ENCODE measurements around the gene TPGS1.

The TPGS1 gene, protein sequence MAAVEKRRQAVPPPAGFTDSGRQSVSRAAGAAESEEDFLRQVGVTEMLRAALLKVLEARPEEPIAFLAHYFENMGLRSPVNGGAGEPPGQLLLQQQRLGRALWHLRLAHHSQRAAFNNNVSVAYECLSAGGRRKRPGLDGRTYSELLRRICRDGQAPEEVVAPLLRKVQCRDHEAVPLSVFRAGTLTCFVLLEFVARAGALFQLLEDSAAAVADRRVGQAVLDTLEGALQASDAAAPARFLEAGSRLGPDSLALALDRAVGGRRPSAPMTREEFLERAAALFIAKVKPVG

DNA sequence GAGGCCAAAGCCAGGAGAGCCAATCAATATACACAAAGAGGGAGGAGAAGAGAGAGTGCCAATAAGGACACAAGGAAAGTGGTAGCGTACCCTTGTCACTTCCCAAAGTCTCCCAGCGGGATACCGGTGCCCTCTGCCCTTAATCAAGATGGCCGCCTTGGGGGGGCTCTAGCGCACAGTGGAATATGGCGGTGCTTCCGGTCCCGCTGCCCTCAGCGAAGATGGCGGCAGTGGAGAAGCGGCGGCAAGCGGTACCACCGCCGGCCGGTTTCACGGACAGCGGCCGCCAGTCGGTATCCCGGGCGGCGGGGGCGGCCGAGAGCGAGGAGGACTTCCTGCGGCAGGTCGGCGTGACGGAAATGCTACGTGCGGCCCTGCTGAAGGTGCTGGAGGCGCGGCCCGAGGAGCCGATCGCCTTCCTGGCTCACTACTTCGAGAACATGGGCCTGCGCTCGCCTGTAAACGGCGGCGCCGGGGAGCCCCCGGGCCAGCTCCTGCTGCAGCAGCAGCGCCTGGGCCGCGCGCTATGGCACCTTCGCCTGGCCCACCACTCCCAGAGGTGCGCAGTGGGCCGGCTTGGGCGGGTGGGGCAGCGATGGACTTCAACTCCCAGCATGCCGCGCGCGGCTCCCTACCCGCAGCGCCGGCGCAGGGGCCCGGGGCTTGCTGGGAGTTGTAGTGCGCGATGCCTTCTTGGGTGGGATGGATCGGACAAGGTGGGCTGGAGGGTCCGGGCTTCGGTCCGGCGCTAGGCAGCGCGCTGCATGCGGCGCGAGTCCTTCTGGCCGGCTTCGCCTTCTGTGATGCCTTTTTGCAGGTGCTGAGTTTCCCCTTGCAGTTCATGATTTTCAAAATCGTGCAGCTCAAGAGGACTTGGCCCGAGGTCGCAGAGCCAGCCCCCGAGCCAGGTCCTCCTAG lies at the start of gene TPGS1:
TPGS1 (plus strand) TSS at position 212 of the 918 bp plus-strand sequence; CDS start at position 222, 10 bp downstream.
- peak within 1 kb of the TSS; percentile 86 for H3K4me3 ChIP-seq (ENCODE audit: low read length)
- TF ChIP-seq ZNF274 (IDR thresholded peaks at IDR 0.05; ENCODE audit: low read depth, low read length): no peak

DNA sequence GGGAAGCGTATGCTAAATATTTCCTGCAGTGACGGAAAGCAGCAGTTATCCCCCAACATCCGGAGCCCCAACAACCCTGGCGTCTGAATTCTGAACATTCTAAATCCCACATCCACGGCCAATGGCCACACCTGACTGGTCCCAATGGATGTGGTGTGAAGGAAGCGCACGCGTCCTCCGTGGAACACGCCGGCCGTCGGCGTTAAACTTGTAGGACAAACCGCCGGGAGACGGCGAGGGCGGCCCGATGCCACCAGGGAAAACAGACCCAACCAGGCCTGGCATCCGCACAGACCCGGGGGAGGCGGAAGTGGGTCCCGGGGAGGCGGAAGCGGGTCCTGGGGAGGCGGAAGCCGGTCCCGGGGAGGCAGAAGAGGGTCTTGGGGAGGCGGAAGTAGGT lies 49.7 kb upstream of the TPGS1 start:
- H3K4me3 ChIP-seq (ENCODE audit: low read length): no peak overlapping the region
- TF ChIP-seq ZNF274 (IDR thresholded peaks at IDR 0.05; ENCODE audit: low read depth, low read length): no peak

DNA sequence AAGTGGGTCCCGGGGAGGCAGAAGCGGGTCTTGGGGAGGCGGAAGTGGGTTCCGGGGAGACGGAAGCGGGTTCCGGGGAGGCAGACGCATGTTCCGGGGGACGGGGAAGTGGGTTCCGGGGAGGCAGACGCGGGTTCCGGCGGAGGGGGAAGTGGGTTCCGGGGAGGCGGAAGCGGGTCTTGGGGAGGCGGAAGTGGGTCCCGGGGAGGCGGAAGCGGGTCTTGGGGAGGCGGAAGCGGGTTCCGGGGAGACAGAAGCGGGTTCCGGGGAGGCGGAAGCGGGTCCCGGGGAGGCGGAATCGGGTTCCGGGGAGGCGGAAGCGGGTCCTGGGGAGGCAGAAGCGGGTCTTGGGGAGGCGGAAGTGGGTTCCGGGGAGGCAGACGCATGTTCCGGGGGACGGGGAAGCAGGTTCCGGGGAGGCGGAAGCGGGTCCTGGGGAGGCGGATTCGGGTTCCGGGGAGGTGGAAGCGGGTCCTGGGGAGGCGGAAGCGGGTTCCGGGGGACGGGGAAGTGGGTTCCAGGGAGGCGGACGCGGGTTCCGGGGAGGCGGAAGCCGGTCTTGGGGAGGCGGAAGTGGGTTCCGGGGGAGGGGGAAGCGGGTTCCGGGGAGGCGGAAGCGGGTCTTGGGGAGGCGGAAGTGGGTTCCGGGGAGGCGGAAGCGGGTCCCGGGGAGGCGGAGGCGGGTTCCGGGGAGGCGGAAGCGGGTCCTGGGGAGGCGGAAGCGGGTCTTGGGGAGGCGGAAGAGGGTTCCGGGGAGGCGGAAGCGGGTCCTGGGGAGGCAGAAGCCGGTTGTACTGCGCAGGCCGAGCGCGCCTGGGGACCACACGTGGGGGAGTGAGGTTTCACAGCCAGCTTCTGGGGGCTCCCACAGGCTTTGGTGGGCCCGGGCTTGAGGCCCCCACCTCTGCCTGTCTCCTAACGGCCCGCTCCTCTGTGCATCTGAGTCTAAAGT lies 48.9 kb upstream of the TPGS1 start:
- TF ChIP-seq ZNF274 (IDR thresholded peaks at IDR 0.05; ENCODE audit: low read depth, low read length): no peak
- H3K4me3 ChIP-seq (ENCODE audit: low read length): no peak overlapping the region

DNA sequence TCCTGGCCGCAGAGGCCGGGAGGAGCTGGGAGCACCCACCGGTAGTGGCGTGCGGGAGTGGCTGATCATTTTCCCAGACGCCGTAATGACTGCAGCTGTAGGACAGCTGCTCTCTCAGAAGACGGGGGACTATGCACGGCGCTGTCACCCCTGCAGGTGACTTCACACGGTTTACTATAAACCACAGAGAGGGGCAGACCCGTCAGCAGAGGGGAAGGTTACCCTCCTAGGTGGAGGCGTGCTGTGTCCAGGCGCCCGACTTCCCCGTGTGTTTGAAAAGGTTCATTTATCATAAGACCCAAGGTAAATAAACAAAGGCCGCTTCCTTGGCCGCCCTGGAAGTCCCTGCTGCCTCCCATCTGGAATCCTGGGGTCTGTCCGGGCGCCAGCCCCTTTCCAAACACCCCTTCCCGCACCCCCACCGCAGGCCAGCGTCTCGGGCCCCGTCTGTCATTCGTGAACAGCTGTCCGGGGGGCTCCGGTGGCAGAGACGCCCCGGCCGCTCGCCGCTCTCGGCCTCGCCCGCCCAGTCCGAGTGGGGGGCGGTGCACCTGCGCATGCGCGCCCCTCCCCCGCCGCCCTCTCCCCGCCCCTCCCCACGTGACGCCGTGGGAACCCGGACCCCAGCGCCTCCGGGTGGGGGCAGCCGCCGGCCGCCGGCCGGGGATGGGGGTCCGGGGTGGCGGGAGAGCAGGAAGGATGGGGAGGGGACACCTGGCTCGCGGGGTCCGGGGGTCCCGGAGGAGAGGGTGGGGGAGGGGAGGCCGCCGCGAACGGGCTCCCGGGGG lies 47.4 kb upstream of the TPGS1 start:
- H3K4me3 ChIP-seq (ENCODE audit: low read length): no peak overlapping the region; the same call in 1 of the 2 replicates
- TF ChIP-seq ZNF274 (IDR thresholded peaks at IDR 0.05; ENCODE audit: low read depth, low read length): no peak

DNA sequence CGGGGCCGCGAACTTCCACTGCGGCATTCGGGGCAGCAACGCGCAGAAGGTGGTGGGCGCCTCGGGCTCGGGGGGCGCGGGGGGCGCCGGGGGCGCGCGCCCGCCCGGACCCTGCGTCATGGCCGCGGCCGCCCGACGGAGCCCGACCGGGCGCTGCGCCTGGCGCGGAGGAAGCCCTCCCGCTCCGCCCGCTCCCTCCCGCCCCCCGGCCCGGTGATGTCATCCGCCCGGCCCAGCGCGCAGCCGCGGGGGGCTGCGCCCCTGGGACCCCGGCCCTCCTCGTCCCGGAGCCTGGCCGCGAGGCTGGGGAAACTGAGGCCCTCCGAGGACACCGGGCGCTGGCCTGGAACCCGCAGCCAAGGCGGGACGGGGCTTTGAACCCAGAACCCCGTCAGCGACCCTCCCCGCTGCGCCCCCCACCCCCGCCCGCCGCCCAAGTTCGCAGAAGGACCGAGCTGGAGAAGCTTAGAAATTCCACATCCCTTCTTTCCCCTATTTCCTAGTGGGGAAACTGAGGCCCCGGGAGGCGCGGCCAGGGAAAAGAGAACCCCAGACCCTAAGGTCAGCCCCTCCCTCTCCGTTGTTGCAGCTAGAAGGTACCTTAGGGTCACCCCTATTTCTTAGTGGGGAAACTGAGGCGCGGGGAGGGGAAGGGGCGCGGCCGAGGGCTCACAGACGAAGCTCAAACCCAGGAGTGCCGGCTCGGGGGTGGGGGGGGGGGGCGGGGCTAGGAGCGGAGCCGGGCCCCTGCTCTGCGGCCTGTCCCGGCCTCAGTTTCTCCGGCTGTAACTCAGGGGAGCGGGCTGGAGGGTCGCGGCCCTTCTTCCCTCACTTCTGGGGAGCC lies 46.2 kb upstream of the TPGS1 start, which contains the start of gene SHC2:
SHC2 (minus strand) TSS at position 157 of the 844 bp plus-strand sequence; CDS start at position 120, 37 bp downstream.
- TF ChIP-seq ZNF274 (IDR thresholded peaks at IDR 0.05; ENCODE audit: low read depth, low read length): no peak

DNA sequence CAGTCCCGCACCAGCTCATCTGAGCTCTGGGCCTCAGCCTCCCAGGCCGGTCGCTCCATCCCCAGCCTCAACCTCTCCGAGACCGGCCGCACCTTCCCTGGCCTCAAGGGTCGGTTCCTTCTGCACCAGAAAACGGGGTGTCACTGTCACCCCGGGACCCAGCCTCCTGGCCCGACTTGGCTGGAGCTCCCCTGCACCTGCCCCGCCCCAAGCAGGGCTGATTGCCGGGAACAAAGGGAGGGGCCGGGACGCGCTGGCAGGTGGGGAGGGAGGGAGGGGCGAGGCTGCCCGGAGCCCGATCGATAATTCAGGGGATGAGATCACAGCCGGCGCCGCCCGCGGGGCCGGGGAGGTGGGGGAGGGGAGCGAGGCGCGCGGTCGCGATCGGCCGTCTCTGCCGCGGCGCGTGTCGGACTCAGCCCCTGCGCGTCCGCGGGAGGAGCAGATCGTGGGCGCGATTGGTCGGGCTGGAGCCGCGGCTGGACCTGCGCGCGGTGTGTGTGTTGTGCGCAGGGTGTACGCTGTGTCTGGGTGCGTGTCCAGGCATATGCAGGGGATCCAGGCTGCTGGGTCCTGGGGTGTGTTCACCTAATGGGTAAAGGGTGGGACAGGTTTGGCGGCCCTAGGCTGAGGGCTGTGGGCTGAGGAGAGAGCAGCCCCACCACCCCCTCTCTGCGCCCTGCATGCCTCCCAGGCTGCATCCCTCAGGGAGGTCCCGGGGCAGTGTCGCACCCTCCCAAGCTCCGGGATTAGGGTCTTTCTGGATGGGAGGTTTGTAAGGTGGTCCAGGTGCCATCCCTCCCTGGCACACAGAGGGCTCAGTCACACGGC lies 45.4 kb upstream of the TPGS1 start:
- no peak overlapping the region for H3K4me3 ChIP-seq (ENCODE audit: low read length)
- no peak for TF ChIP-seq ZNF274 (IDR thresholded peaks at IDR 0.05; ENCODE audit: low read depth, low read length)

More for the DNA sequence above, 46.2 kb upstream of the TPGS1 start, which contains the start of gene SHC2:
- no peak within 1 kb of the TSS; the same call in 1 of the 2 replicates for H3K4me3 ChIP-seq (ENCODE audit: low read length)

DNA sequence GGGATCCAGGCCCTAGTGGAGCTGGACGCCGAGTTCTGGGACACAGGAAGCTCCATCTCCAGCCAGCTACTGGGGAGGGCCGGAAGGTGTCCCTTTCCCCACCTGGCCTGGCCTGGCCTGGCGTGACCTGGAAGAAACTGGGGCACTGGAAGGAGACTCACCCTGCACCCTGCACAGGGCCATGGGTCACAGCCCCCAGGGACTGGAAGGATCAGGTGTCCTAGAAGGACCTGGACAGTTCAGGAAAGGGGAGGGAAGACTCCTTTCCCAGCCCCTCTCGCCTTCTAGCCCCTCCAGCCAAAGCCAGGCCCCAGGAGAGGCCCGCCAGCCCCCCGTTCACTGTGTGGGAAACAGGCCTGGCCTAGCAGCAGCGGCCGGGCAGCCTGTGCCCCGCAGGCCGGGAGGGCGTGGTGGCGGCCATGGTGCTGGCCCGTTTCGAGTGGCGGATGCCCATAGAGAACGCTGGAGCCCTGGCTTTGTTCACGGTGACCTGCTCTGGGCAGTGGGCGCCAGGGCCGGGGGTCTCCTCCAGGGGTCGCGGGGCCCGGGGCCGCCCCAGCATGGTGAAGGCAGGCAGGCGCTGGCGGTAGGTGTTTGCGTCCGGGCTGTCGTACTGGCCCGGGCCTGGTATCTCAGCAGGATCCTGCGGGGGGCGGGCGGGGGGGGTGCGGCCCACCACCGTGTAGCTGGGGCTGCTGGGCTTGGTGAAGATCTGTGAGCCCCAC lies 43.7 kb upstream of the TPGS1 start:
- H3K4me3 ChIP-seq (ENCODE audit: low read length): no peak overlapping the region

DNA sequence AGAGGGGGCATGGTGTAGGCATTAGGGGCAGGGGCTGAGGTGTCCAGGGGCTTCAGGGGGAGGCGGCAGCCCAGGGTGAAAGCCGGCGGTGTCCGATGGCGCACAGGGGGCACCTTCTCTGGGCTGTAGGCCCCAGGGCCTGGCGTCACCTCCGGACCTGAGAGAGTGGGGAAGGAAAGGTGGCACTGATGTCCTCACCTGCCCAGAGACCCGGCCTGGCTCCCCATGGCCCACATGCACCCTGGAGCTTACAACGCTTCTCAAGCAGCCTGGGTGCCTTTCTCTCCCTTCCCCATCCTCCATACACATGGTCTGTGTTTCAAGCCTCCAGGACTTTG lies 43.1 kb upstream of the TPGS1 start:
- no peak overlapping the region for H3K4me3 ChIP-seq (ENCODE audit: low read length)
- TF ChIP-seq ZNF274 (IDR thresholded peaks at IDR 0.05; ENCODE audit: low read depth, low read length): no peak

More for the DNA sequence above, 43.7 kb upstream of the TPGS1 start:
- no peak for TF ChIP-seq ZNF274 (IDR thresholded peaks at IDR 0.05; ENCODE audit: low read depth, low read length)

DNA sequence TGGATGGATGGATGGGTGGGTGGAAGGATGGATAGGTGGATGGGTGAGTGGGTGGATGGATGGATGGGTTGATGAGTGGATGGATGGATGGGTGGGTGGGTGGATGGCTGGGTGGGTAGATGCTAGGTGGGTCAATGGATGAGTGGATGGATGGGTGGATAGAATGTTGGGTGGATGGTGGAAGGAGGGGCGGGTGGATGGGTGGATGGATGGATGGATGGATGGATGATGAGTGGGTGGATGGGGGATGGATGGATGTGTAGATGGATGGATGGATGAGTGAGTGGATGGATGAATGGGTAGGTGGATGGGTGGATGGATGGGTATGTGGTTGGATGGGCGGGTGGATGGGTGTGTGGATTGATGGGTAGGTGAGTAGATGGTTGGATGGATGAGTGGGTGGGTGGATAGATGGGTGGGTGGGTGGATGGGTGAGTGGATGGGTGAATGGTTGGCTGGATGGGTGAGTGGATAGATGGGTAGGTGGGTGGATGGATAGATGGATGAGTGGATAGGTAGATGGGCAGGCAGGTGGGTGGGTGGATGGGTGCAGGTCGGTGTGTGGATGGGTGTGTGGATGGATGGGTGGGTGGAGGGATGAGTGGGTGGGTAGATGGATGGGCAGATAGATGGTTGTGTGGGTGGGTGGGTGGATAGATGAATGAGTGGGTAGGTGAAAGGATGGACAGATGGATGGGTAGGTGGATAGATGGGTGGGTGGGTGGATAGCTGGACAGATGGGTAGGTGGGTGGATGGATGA lies 42.1 kb upstream of the TPGS1 start:
- H3K4me3 ChIP-seq (ENCODE audit: low read length): no peak overlapping the region
- TF ChIP-seq ZNF274 (IDR thresholded peaks at IDR 0.05; ENCODE audit: low read depth, low read length): no peak

DNA sequence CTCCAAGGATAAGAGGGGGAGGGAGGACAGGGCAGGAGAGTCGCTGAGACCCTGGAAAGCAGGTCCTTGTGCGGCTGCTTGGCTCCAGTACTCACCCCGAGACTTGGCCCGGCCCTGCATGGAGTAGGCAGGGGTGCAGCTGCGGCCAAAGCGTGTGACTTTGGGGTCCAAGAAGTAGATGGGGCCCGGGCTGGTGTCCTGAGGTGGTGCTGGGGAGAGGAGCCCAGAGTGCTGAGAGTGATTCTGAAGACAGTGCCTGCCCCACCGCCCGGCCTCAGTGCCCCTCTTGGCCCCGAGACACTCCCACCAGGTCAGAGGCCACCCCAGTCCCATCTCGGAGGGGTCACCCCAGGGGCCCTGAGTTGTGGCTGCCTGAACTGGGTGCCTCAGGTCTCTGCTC lies 39.7 kb upstream of the TPGS1 start:
- TF ChIP-seq ZNF274 (IDR thresholded peaks at IDR 0.05; ENCODE audit: low read depth, low read length): no peak
- no peak overlapping the region for H3K4me3 ChIP-seq (ENCODE audit: low read length)
